Activated CD4-positive, alpha-beta T cell treated with anti-CD3 and anti-CD28 coated beads, Interleukin-2, amount 10 ng/mL, durations not matched to agents 24 days and 14 days (primary cell): Measurements from ENCODE around the gene CBX2. TPM values are rescaled to one million over a fixed set of nuclear protein-coding genes. Genes with fewer than 3 reads are reported as not detected.

Experiments used
- DNase-seq: peaks from one replicate; pipeline ENCODE4 v3.0.0; 2022
- H3K27ac Mint-ChIP-seq: one replicate; pipeline ENCODE4 v1.8.0; 2022; ENCODE audit warnings: mild to moderate bottlenecking, mixed read lengths
- H3K27me3 Mint-ChIP-seq: one replicate; pipeline ENCODE4 v1.8.0; 2022; ENCODE audit warnings: mixed read lengths
- H3K36me3 Mint-ChIP-seq: one replicate; pipeline ENCODE4 v1.8.0; 2022; ENCODE audit warnings: low read depth, mild to moderate bottlenecking, mixed read lengths
- H3K4me1 Mint-ChIP-seq: one replicate; pipeline ENCODE4 v1.8.0; 2021; ENCODE audit warnings: mixed read lengths
- H3K4me3 Mint-ChIP-seq: one replicate; pipeline ENCODE4 v1.8.0; 2022; ENCODE audit warnings: mild to moderate bottlenecking, moderate library complexity, mixed read lengths
- H3K9me3 Mint-ChIP-seq: one replicate; pipeline ENCODE4 v1.8.0; 2021; ENCODE audit warnings: mixed read lengths
- intact Hi-C: fragments of 100-400 bp; cut with micrococcal nuclease; formaldehyde crosslinking; loops from one replicate; pipeline ENCODE4 v1.15.1; 2023
- total RNA-seq: library from RNA; stranded (reverse); gene quantifications from 2 replicates; pipeline ENCODE4 v1.2.3, GENCODE V29; 2022

The CBX2 gene
- total RNA-seq, 1 donor from 2014 or later = 8.2 TPM

DNA sequence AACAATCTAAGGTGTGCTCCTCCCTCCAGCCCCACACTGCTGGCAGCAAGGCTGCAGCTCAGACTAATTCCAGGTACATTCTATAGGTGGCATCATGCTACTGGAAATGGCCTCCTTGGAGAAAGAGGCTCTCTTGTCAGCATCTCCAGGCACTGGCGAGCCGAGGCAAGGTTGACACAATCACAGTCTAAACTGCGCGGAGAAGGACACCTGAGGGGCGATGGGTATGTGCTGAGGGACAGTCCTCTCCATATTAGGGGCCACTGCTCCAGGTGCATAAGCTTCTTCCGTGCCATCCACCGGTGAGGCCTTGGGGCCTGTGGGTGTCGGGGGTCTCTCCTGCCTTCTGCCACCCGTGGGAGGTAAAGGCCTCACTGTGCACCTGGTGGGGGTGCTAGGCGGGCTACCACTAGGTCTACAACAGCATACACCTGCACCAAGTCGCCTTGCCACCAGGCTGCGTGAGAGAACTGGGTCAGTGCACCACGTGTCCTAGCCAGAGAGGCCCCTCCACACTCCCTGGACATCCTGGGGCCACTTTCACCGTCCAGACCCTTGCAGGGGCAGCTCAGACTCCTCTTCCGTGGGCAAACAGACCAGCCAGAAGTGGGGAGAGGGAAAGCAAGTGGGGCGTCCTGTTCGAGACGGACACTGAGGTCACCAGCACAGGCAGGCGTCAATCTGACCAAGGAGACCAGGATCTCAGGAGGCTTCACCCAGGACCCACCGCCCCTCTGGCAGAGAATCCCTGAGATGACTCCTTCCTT, 31.0 kb downstream of the CBX2 start:
- peak; percentile 83 for DNase-seq
- peaks cover 4% of the 10 kb centered on the region for H3K9me3 Mint-ChIP-seq
- H3K27me3 Mint-ChIP-seq = peaks cover 61% of the 10 kb centered on the region
- H3K27ac Mint-ChIP-seq = peak overlapping the region; percentile 41
- H3K36me3 Mint-ChIP-seq = peaks cover 2% of the 10 kb centered on the region
- intact Hi-C loops = no loop called here
- peak overlapping the region; percentile 30 for H3K4me3 Mint-ChIP-seq
- peaks cover 36% of the 10 kb centered on the region for H3K4me1 Mint-ChIP-seq

DNA sequence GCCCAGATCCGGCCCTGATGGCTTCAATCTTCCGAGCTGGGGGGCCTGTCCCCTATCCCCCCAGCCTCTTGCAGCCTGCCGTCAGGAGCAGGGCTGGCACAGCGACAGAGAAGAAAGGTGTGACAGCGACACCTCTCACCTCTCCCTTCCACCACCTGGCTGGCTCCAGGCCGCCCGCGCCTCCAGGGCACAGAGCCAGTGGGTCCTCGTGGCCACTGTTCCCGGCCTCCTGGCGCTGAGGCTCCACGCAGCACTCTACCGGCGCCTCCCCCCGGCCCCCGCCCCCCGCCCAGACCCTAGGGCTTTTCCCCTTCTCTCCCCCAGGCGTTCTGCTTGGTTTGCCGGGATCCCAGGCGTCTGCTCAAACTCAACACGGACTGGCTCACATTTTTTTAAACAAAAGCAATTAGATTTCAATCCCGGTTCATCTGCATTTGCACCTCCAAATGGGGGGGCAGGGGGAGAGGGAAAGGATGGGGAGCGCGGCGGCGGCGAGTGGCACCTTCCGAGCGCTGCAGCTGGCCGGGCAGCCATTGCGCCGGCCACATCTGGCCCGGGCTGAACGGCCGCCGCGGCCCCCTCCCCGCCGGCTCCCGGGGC, 31.7 kb downstream of the CBX2 start:
- Mint-ChIP-seq H3K27me3 (peaks cover 63% of the 10 kb centered on the region), H3K4me3 (peak overlapping the region; percentile 30), H3K36me3 (no peaks in the 10 kb centered on the region), H3K27ac (peak overlapping the region; percentile 22), H3K9me3 (peaks cover 1% of the 10 kb centered on the region), H3K4me1 (peaks cover 38% of the 10 kb centered on the region)
- no peak for DNase-seq
- intact Hi-C loops = loop anchor here (1.0 to 10.0 kb wide), 4 partner anchors 13 to 1585 kb away; partner anchors contain the start of genes BAHCC1, CBX2 and CBX8

DNA sequence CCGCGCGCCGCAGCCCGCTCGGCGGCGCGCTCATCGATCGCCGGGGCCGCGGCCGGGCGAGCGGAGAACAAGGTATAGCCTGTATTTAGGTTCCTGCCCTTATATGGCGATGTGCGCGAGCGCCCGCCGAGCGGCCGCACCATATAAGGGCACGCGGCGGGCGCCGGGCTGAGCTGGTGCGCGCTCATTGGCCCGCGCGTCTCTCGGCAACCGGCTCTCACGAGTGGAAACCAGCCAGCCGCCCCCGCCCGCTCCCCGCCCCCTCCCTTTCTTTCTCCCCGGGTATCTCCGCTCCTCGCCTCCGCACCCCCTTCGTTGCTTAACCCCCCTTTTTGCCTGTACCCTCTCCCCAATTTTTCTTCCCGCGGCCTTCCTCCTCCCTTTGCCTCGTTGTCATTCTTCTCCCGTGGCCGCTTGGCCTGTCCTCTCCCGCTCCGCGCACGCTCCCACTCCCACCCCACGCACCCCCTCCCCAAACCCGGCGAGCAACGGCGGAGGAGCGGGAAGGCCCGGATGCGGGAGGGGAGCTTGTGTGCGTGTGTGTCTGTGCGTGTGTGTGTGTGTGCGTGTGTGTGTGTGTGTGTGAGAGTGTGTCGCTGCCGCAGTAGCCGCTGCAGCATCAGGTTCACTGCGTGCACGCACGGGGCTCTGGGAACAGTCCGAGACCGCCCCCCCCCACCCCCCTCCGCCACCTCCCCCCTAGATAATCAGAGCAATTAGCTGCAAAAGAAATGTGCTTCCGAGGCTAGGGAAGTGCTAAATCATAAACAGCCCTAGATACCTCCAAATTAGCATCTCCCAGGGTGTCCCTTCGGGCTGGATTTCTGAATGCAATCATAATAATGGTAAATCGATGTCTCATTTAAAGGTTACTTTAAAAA, 32.4 kb downstream of the CBX2 start:
- peak; percentile 94 for DNase-seq
- peaks cover 31% of the 10 kb centered on the region for H3K4me1 Mint-ChIP-seq
- peaks cover 56% of the 10 kb centered on the region for H3K27me3 Mint-ChIP-seq
- H3K36me3 Mint-ChIP-seq = no peaks in the 10 kb centered on the region
- peak overlapping the region; percentile 32 for H3K27ac Mint-ChIP-seq
- no peaks in the 10 kb centered on the region for H3K9me3 Mint-ChIP-seq
- peak overlapping the region; percentile 55 for H3K4me3 Mint-ChIP-seq
- intact Hi-C loops = loop anchor here (1.0 to 10.0 kb wide), 4 partner anchors 14 to 1584 kb away; partner anchors contain the start of genes BAHCC1, CBX2 and CBX8

DNA sequence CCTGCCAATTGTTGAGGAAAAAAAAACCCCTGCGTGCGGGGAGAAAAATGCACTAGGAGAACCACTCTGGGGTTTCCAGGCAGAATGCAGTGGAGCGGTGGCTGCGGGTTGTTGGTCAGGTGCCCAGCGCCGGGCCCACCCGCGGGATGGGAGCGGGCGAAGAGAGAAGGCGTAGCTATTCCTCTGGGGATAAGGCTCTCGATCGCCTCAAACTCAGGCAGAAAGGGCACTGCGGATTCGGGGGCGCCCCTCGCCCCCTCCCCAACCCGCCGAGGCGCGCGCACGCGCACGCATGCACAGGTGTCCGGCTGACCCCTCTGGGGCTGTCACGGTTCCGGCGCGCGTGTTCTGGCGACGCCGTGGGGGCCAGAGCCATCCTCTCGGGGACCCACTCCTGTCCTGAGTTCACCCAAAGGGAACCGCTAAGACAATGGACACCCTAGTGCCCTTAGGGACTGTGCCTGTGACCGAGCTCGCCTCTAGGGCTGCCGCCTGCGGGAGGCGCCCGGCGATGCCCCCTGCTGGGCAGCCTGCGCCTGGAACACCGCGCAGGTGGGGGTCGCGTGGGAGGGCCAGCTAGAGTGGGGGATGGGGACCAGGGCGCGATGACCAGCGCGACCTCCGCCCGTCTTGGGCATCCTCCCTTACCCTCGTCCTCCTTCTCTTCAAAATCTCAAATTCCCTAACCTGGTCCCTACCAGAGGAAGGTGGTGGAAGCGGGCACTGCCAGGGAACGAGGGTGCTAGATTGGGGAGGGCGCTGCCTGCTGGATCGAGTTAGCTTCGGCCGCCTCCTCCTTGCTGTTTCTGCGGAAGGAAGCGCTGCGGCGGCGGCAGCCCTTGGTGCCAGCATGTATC, 33.3 kb downstream of the CBX2 start:
- peak overlapping the region; percentile 62 for H3K27ac Mint-ChIP-seq
- H3K9me3 Mint-ChIP-seq = no peaks in the 10 kb centered on the region
- peaks cover 53% of the 10 kb centered on the region for H3K27me3 Mint-ChIP-seq
- peaks cover 25% of the 10 kb centered on the region for H3K4me1 Mint-ChIP-seq
- DNase-seq = peak; percentile 80
- H3K4me3 Mint-ChIP-seq = peak overlapping the region; percentile 57
- no peaks in the 10 kb centered on the region for H3K36me3 Mint-ChIP-seq
- intact Hi-C loops = loop anchor here (2.0 to 10.0 kb wide), 3 partner anchors 14 to 1584 kb away; partner anchors contain the start of genes BAHCC1, CBX2 and CBX8

DNA sequence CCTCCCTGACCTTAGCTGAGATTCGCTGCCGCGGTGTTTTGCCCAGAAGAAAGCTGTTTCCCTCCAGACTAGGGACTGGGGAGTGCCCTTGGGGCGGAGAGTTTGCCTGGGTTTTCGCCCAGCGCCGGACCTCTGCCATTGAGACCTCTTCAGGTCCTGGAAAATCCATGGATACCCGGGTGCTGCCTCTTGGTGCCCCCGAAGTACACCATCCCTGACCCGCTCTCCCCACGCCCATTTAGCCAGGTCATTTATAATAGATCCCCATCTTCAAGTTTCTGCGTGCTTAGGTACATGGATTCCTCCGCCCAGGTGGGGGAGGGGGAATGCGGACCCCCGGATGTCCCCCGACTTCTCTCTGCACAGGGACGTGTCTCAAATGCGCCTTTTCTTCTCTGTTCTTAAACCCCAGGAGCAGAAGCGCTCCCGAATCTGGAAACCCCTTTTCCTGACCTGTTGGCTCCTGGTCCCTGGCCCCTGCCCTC, 34.0 kb downstream of the CBX2 start:
- Mint-ChIP-seq H3K4me3 (peak overlapping the region; percentile 57), H3K36me3 (no peaks in the 10 kb centered on the region), H3K4me1 (peaks cover 25% of the 10 kb centered on the region), H3K27me3 (peaks cover 54% of the 10 kb centered on the region), H3K27ac (peak overlapping the region; percentile 62), H3K9me3 (no peaks in the 10 kb centered on the region)
- DNase-seq = no peak
- intact Hi-C loops = loop anchor here (2.0 to 10.0 kb wide), 3 partner anchors 15 to 1583 kb away; partner anchors contain the start of genes BAHCC1, CBX2 and CBX8

DNA sequence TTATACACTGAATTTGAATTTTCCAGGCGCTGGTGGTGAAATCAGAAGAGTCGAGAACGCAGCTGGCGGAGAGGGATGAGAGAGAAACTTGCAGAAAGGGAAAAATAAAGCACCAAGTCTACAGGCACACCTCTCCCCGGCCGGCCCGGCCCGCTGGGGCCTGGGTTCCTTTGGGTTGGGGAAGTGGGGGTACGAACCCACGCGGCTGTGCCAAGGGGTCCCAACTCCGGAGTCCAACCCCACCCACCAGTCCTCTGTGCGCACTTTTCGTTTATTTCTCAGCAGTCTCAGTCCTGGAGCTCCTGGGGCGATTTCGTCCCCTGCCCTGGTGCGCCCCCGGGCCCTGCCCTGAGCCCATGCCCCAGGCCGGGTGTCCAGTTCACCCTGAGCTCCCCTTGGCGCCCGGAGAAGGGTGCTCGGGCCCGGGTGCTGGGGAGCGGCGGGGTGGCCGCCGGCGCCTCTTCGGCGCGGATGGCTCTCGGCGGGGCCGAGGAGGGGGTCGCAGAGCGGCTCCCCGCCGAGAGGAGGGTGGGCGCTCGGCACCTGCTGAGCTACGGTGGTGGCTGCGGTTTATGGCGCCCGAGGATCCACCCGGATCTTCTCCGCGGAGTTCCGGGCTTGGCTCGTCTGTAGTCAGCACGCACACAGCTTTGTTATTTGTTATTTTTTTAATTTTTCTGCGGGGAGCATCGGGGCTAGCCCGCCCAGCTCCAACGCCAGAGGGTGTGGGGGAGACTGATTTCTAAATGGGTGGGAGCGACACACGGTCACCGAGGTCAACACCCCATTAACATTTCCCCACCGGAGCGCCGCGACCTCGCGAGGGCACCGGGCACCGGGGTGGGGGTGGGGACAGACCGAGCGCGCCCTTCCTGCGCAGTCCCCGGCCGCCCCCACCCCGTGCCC, 34.7 kb downstream of the CBX2 start:
- H3K36me3 Mint-ChIP-seq = no peaks in the 10 kb centered on the region
- no peaks in the 10 kb centered on the region for H3K9me3 Mint-ChIP-seq
- H3K4me1 Mint-ChIP-seq = peaks cover 24% of the 10 kb centered on the region
- peaks cover 52% of the 10 kb centered on the region for H3K27me3 Mint-ChIP-seq
- no peak for DNase-seq
- H3K27ac Mint-ChIP-seq = peak overlapping the region; percentile 62
- intact Hi-C loops = loop anchor here (5.0 to 10.0 kb wide), 2 partner anchors 35 to 1582 kb away; partner anchors contain the start of genes BAHCC1 and CBX2
- H3K4me3 Mint-ChIP-seq = peak overlapping the region; percentile 57

DNA sequence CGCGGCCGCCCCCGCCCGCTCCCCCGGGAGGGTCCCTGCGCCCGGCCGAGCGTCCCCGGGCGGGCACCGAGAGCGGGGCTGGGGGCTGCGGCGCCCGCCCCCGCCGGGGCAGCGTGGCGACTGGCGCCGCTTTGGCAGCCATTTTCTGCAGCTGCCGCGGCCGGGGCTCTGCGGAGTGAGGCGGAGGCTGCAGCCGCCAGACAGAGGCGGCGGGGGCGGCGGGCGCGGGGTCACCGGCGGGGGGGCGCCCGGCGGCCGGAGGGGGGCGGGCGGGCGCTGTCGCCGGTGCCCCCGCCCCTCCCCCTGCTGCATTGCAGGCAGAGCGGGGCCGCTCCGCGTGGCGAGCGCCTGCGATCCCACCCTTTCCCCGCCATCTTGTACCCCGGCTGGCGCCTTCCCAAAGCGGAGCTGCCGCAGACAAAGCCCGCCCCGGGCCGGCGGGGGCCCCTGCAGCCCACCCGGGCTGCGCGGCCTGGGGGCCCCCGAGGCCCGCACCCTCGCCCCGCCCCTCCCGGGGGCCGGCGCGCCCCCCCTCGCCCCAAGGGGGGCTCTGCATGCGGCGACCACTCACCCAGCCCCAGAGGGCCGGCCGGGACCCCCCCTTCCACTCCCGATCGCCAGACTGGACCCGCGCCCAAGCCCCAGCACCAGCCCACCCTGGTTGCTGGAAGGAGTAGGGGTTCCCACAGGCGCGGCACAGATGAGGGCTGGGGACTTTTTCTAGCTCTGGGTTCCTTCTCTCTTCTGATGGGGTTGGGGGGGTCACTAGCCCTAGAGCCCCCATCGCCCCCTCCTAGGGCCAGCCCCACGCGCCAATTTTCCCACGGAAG, 35.6 kb downstream of the CBX2 start:
- H3K9me3 Mint-ChIP-seq = no peaks in the 10 kb centered on the region
- H3K27ac Mint-ChIP-seq = no peak overlapping the region
- intact Hi-C loops = loop anchor here (5.0 to 10.0 kb wide), 2 partner anchors 36 to 1581 kb away; partner anchors contain the start of genes BAHCC1 and CBX2
- no peaks in the 10 kb centered on the region for H3K36me3 Mint-ChIP-seq
- peaks cover 55% of the 10 kb centered on the region for H3K27me3 Mint-ChIP-seq
- H3K4me3 Mint-ChIP-seq = no peak overlapping the region
- DNase-seq = no peak
- peaks cover 23% of the 10 kb centered on the region for H3K4me1 Mint-ChIP-seq

DNA sequence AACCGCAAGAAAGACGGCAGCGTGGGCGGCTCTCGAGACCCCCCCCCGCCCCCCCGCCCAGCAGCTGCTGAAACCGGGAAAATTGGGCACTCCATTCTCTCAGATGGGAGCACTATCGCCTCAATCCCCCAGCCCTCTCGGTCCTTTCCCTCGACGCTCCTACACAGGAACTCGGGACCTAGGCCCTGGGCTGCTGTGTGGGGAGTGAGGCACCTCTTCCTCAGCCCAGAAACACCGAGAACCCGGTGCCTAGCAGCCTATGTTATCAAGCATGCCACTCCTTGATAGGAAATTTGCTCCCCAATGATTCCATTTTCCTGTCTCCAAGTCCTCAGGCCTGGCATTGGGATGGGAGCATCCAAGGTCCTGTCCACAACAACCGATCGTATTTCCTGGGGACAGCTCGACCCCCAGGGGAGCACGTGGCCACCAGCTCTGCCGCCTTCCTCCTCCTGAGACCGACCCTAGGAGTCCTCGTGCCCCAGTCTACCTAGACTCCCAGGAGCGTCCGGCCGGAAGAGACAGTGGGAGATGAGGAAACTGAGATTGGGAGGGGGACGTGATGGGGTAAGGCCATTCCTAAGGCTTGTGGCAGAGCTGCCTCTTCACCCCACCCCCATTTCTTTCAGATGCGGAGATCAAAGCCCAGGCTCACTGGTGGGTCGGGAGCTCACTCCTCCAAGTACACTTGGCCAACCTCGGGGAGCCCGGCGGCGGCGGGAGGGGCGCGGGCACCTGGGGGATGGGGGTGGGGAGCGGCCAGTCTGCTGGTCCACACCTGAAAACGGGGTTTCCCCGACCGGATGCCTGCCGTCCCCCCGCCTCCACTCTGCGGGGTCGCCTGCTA, 36.4 kb downstream of the CBX2 start:
- no peaks in the 10 kb centered on the region for H3K36me3 Mint-ChIP-seq
- H3K4me3 Mint-ChIP-seq = peak overlapping the region; percentile 62
- no peaks in the 10 kb centered on the region for H3K9me3 Mint-ChIP-seq
- peaks cover 54% of the 10 kb centered on the region for H3K27me3 Mint-ChIP-seq
- intact Hi-C loops = loop anchor here (5.0 to 10.0 kb wide), 2 partner anchors 37 to 1580 kb away; partner anchors contain the start of genes BAHCC1 and CBX2
- H3K27ac Mint-ChIP-seq = peak overlapping the region; percentile 41
- H3K4me1 Mint-ChIP-seq = peaks cover 17% of the 10 kb centered on the region
- DNase-seq = no peak

DNA sequence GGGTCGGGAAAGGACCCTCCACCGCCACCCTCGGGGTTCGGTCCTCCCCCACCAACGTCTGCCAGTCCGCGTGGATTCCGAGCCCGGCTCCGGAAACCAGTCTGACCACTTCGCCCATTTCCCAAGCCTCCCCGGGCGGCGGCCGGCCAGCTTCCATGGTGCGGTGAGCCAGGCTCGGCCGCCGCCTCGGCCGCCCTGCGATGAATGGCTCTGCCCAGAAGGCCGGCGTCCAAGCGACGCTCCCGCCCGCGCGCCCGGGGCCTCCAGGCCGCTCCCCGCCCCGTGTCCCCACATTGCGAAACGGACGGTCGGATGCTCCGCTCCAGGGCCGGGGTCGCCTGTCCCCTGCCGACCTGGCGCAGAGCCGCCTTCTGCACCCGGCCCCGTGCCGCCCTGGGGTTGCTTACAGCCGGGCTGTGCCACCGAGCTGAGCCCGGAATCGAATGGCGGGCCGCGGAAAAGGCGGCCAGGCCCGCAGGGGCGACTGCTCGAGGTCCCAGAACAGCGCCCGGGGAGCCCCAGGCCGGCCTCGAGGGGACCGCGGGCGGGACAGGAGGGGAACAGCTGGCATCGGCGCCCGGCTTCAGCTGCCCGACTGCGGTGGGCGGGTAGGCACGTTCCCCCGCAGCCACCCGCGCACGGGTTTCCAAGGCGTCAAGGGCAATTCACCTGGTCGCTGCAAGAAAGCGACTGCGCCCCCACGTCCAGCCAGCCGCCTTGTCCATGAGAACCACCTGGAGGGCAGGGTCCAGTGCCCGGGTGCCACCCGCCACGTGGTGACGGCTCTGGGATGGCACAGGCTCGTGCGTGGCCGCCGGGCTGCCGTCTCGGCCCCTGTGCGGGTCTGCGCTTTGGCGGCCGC, 37.3 kb downstream of the CBX2 start:
- Mint-ChIP-seq H3K27ac (no peak overlapping the region), H3K9me3 (no peaks in the 10 kb centered on the region), H3K27me3 (peaks cover 59% of the 10 kb centered on the region), H3K4me3 (no peak overlapping the region), H3K4me1 (peaks cover 17% of the 10 kb centered on the region), H3K36me3 (no peaks in the 10 kb centered on the region)
- intact Hi-C loops = loop anchor here (5.0 to 10.0 kb wide), 2 partner anchors 38 to 1580 kb away; partner anchors contain the start of genes BAHCC1 and CBX2
- DNase-seq = no peak
